Suprapubic skin (tissue), 4 donors: ENCODE results near the gene SLC25A10. TPM values are rescaled to one million over a fixed set of nuclear protein-coding genes. Genes with fewer than 3 reads are reported as not detected.

ENCODE experiments used
- DNase-seq, 2 donors: peaks; one replicate each; pipeline ENCODE4 v3.0.0-alpha.2; 2019; ENCODE audit warnings: low spot score in 2 of 2
- H3K27ac ChIP-seq: fragments of 200-600 bp; sonication (generic); one replicate; pipeline ENCODE4 v1.5.1; 2019
- H3K27me3 ChIP-seq: fragments of 200-600 bp; sonication (generic); one replicate; pipeline ENCODE4 v1.5.1; 2019
- H3K36me3 ChIP-seq: fragments of 200-600 bp; sonication (generic); one replicate; pipeline ENCODE4 v1.5.1; 2019
- H3K4me1 ChIP-seq: fragments of 200-600 bp; sonication (generic); one replicate; pipeline ENCODE4 v1.5.1; 2019
- H3K4me3 ChIP-seq: fragments of 200-600 bp; sonication (generic); one replicate; pipeline ENCODE4 v1.5.1; 2019; ENCODE audit warnings: mild to moderate bottlenecking
- H3K9me3 ChIP-seq: fragments of 200-600 bp; sonication (generic); one replicate; pipeline ENCODE4 v1.5.1; 2019
- EP300 ChIP-seq: sonication (generic); formaldehyde crosslinking; IDR thresholded peaks from one replicate; pipeline ENCODE4 v1.6.1; 2017; ENCODE audit warnings: antibody characterized with exemption
- POLR2A ChIP-seq, 2 donors: fragments of 450-650 bp; IDR thresholded peaks; one replicate each; pipeline ENCODE4 v1.6.1; 2017; ENCODE audit warnings: antibody characterized with exemption in 2 of 2, mild to moderate bottlenecking in 2 of 2, moderate library complexity in 2 of 2
- POLR2AphosphoS5 ChIP-seq, 3 donors: sonication (generic); formaldehyde crosslinking; IDR thresholded peaks; one replicate each; pipeline ENCODE4 v1.6.1; 2017; ENCODE audit warnings: antibody characterized with exemption in 3 of 3
- WGBS: methylation state at CpG from one replicate; pipeline ENCODE4 v1.1.5; 2018; 5-methylcytosine and 5-hydroxymethylcytosine counted together
- total RNA-seq, 4 donors: library from RNA; depleted of rRNA; stranded (reverse); fragments of >200 nt; gene quantifications; one replicate each; pipeline ENCODE4 v1.1.0, GENCODE V29; 2016
- TF ChIP-seq, protein P1 (sequence below), 2 donors: fragments of 200-600 bp in 1 of 2; fragments of 450-650 bp in 1 of 2; sonication (generic) in 1 of 2; IDR thresholded peaks; one replicate each; pipeline ENCODE4 v1.5.1; 2016 to 2019; ENCODE audit warnings: antibody characterized with exemption in 2 of 2, mild to moderate bottlenecking in 1 of 2, moderate library complexity in 1 of 2

SLC25A10 gene
- total RNA-seq, 4 donors from 2014 or later = 14.1 to 32.0 (median 16.9) TPM

DNA sequence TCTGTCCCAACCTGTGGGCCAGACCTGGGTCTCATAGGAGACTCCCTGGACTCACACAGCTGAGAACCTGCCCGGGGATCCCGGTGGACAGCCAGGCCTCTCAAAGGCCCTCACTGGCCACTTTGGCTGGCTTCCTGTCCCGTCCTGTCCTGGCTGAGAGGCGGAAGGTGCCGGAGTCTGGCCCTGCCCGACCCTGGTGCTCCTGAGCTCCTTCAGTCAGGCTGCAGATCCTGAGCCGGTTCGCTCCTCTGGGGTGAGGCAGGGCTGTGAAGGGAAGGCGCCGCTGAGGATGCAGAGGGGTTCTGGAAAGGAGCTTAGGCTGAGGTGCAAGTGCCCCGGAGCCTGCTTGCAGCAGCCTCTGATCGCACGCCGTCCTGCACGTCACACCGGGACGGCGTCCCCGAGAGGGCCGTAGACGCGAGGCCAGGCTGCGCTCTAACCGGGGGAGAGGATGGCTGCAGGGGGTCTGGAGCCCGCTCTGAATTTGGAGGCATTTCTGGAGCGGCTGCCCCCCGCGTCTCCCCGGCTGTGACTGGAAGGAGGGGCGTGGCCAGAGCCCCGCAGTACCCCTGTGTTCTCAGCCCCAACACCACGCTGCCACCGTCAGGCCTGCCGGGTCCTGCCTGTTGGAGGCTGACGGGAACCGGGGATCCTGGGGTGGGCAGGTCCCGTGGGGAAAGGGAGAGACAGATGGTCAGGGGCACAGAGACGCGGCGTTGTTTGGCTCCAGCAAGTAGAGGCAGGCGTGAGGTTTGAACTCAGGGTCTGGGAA is 24.1 kb upstream of the SLC25A10 start:
- Histone ChIP-seq H3K36me3 (peaks cover 72% of the 10 kb centered on the region), H3K27me3 (no peaks in the 10 kb centered on the region), H3K4me3 (no peak overlapping the region), H3K27ac (no peak overlapping the region), H3K9me3 (no peaks in the 10 kb centered on the region), H3K4me1 (peaks cover 29% of the 10 kb centered on the region)
- WGBS = 88% methylated on average over 13 of the region's 41 CpGs
- TF ChIP-seq, protein P1, sequence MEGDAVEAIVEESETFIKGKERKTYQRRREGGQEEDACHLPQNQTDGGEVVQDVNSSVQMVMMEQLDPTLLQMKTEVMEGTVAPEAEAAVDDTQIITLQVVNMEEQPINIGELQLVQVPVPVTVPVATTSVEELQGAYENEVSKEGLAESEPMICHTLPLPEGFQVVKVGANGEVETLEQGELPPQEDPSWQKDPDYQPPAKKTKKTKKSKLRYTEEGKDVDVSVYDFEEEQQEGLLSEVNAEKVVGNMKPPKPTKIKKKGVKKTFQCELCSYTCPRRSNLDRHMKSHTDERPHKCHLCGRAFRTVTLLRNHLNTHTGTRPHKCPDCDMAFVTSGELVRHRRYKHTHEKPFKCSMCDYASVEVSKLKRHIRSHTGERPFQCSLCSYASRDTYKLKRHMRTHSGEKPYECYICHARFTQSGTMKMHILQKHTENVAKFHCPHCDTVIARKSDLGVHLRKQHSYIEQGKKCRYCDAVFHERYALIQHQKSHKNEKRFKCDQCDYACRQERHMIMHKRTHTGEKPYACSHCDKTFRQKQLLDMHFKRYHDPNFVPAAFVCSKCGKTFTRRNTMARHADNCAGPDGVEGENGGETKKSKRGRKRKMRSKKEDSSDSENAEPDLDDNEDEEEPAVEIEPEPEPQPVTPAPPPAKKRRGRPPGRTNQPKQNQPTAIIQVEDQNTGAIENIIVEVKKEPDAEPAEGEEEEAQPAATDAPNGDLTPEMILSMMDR (IDR thresholded peaks at IDR 0.05) = no peak
- no peak for TF ChIP-seq POLR2AphosphoS5 (IDR thresholded peaks at IDR 0.05)
- TF ChIP-seq EP300 = no peak
- no peak for TF ChIP-seq POLR2A (IDR thresholded peaks at IDR 0.05)
- no peak for DNase-seq

- Histone ChIP-seq H3K36me3 (peaks cover 78% of the 10 kb centered on the region), H3K4me3 (no peak overlapping the region), H3K4me1 (peaks cover 26% of the 10 kb centered on the region), H3K9me3 (no peaks in the 10 kb centered on the region), H3K27me3 (no peaks in the 10 kb centered on the region), H3K27ac (no peak overlapping the region)
- no peak for TF ChIP-seq POLR2AphosphoS5 (IDR thresholded peaks at IDR 0.05)
- TF ChIP-seq, protein P1 (IDR thresholded peaks at IDR 0.05) = no peak
- TF ChIP-seq EP300 = no peak
- TF ChIP-seq POLR2A (IDR thresholded peaks at IDR 0.05) = no peak
- WGBS = 61% methylated on average over 12 of the region's 14 CpGs
- DNase-seq = no peak
These were observed 23.5 kb upstream of the SLC25A10 start for GRCh38 chr17:81688616-81689015.

DNA sequence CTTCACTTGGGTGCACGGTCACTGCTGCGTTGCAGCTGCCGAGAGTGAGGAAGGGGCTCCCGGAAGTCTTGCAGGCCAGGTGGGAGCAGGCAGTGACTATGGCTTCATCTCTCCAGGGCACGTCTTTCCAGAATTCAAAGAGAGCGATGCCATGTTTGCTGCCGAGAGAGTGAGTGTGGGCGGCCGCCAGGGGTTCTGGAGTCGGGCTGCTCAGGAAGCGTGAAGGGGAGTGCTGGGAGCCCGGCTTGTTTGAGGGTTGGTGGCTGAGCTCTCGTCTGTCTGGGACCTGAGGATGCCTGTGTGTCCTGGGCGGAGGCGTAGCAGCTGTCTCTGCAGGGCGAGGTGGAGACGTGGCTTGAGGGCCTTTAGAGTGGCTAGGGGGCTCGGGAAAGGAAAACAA is 22.0 kb upstream of the SLC25A10 start:
- DNase-seq = no peak
- 81% methylated on average over 6 of the region's 18 CpGs for WGBS
- TF ChIP-seq POLR2AphosphoS5 (IDR thresholded peaks at IDR 0.05) (no peak), POLR2A (IDR thresholded peaks at IDR 0.05) (no peak), EP300 (no peak)
- TF ChIP-seq, protein P1 (IDR thresholded peaks at IDR 0.05) = no peak

GRCh38 chr17:81690549-81690948 is 21.5 kb upstream of the SLC25A10 start:
- H3K4me3 ChIP-seq = no peak overlapping the region
- DNase-seq = no peak
- H3K27ac ChIP-seq = no peak overlapping the region
- WGBS = 92% methylated on average over 11 of the region's 17 CpGs
- H3K27me3 ChIP-seq = no peaks in the 10 kb centered on the region
- peaks cover 14% of the 10 kb centered on the region for H3K4me1 ChIP-seq
- H3K36me3 ChIP-seq = peaks cover 98% of the 10 kb centered on the region
- no peaks in the 10 kb centered on the region for H3K9me3 ChIP-seq
- TF ChIP-seq, protein P1 (IDR thresholded peaks at IDR 0.05) = no peak
- TF ChIP-seq POLR2A (IDR thresholded peaks at IDR 0.05) = no peak
- TF ChIP-seq EP300 = no peak
- TF ChIP-seq POLR2AphosphoS5 (IDR thresholded peaks at IDR 0.05) = no peak

More for the DNA sequence above, 22.0 kb upstream of the SLC25A10 start:
- Histone ChIP-seq H3K4me1 (peaks cover 19% of the 10 kb centered on the region), H3K27ac (no peak overlapping the region), H3K4me3 (no peak overlapping the region), H3K27me3 (no peaks in the 10 kb centered on the region), H3K9me3 (no peaks in the 10 kb centered on the region), H3K36me3 (peaks cover 93% of the 10 kb centered on the region)

DNA sequence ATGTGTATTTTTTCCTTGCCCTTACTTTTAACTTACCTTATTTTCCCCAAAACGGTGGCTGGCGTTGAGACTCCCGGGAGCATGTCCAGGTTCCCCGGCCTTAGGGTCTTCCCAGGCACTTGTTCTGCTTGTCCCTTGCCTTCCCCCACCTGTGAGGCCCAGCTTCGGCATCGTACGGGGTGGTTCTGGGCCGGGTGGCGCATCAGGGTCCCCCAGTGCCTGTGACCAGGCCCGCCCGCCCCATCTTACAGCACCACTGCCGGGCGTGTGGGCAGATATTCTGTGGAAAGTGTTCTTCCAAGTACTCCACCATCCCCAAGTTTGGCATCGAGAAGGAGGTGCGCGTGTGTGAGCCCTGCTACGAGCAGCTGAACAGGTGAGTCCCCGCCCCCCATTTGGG is 20.9 kb upstream of the SLC25A10 start:
- TF ChIP-seq POLR2A (IDR thresholded peaks at IDR 0.05) = no peak
- TF ChIP-seq POLR2AphosphoS5 (IDR thresholded peaks at IDR 0.05) = no peak
- TF ChIP-seq, protein P1 (IDR thresholded peaks at IDR 0.05) = no peak
- no peak for TF ChIP-seq EP300
- WGBS = 89% methylated on average over 10 of the region's 18 CpGs
- no peak overlapping the region for H3K27ac ChIP-seq
- DNase-seq = no peak
- no peaks in the 10 kb centered on the region for H3K9me3 ChIP-seq
- H3K4me3 ChIP-seq = no peak overlapping the region
- no peaks in the 10 kb centered on the region for H3K27me3 ChIP-seq
- H3K4me1 ChIP-seq = peaks cover 7% of the 10 kb centered on the region
- peaks cover 100% of the 10 kb centered on the region for H3K36me3 ChIP-seq
